Natural killer cell treated with Interleukin-12 subunit alpha and Interleukin-12 subunit beta and Interleukin-15 and Interleukin-18, amount 100 ng/mL, for 72 hours (primary cell): Measurements from ENCODE around the gene FAM53A. TPM values are rescaled to one million over a fixed set of nuclear protein-coding genes. Genes with fewer than 3 reads are reported as not detected.

Experiments
- total RNA-seq, 2 donors: library from RNA; stranded (reverse); gene quantifications; one replicate each; pipeline ENCODE4 v1.2.3, GENCODE V29; 2022

The FAM53A gene
- total RNA-seq, 2 donors from 2014 or later: 0.78 to 6.2 TPM

Other genes starting within 250 kb of the FAM53A start
- 100 to 1,000 TPM in 1 of 2 donors, 10 to 100 TPM in 1; 83.0 to 129 TPM for gene SLBP, start 28.0 kb upstream of the FAM53A start, total RNA-seq
- gene TMEM129, start 37.0 kb upstream of the FAM53A start, total RNA-seq: 10 to 100 TPM; 19.6 to 21.2 TPM
- gene TACC3, start 37.2 kb upstream of the FAM53A start, total RNA-seq: 100 to 1,000 TPM in 1 of 2 donors, 10 to 100 TPM in 1; 97.2 to 212 TPM
- not detected for gene FGFR3, start 109.0 kb upstream of the FAM53A start, total RNA-seq
- 100 to 1,000 TPM in 1 of 2 donors, 10 to 100 TPM in 1; 64.5 to 129 TPM for gene LETM1, start 171.8 kb upstream of the FAM53A start, total RNA-seq
- 100 to 1,000 TPM; 127 to 375 TPM for gene NSD2, start 187.1 kb upstream of the FAM53A start, total RNA-seq